SH-SY5Y (cell line): Measurements from ENCODE around the gene C19orf44.

Experiments
- GATA2 ChIP-seq: IDR thresholded peaks from 2 replicates; pipeline ENCODE4 v1.6.1; 2011; ENCODE audit warnings: mild to moderate bottlenecking, low read depth, low read length
- GATA3 ChIP-seq: IDR thresholded peaks from 2 replicates; pipeline ENCODE4 v1.6.1; 2011; ENCODE audit warnings: low read depth, mild to moderate bottlenecking, low read length, moderate library complexity

- TF ChIP-seq GATA2 (no peak), GATA3 (no peak)
Observed at GRCh38 chr19:16506961-16507360, 10.8 kb downstream of the C19orf44 start.
